Measurements from ENCODE around the gene TMEM233. TPM values are rescaled to one million over a fixed set of nuclear protein-coding genes. Genes with fewer than 3 reads are reported as not detected.

TMEM233 gene
- total and polyA plus RNA-seq, 9 of the 15 experiments (the other 6 are each of a cell fraction or from before 2014, with no cell fraction given), result 0.04 to 0.17 (median 0.07) TPM; not detected in 2

DNA sequence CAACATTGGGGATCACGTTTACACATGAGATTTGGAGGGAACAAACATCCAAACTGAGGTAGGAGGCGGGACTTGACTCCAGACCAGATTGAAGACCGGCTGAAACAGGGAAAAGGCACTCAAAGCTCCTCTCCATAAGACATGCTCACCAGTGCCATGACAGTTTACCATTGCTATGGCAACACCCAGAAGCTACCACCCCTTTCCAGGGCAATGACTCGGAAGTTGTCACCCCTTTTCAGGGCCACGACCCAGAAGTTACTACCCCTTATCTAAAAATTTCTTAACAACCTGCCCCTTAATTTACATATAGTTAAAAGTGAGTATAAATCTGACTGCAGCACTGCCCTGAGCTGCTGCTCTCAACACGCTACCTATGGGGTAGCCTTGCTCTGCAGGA lies 34.1 kb downstream of the TMEM233 start:
- TF ChIP-seq NR2C2 (CRISPR knock-in tag; IDR thresholded peaks at IDR 0.05), result no peak
- peak; percentile 45; the same call in 1 of the 2 replicates for TF ChIP-seq NR2C2 (tag; IDR thresholded peaks at IDR 0.05)
- peak; percentile 76 for TF ChIP-seq NR2C1 (IDR thresholded peaks at IDR 0.05)
- TF ChIP-seq NR2C1 (tag; IDR thresholded peaks at IDR 0.05), result peak; percentile 81
- TF ChIP-seq ZNF57 (CRISPR knock-in tag; IDR thresholded peaks at IDR 0.05), result no peak
- peak; percentile 52 for TF ChIP-seq GABPA (tag; conservative IDR thresholded peaks at IDR 0.05; ENCODE audit: low read depth)
- TF ChIP-seq RFX1 (IDR thresholded peaks at IDR 0.05), result peak; percentile 71
- Histone ChIP-seq H3K27ac (ENCODE audit: extremely low read depth, low read depth, low read length) (no peak overlapping the region), H3K27me3 (ENCODE audit: control insufficient read depth in 2 of 2, insufficient read depth in 2 of 2, low read length in 2 of 2) (peaks cover 0 to 3% of the 10 kb centered on the region in 2 experiments; a peak in 3 of 5 replicates), H3K9me1 (ENCODE audit: control insufficient read depth, insufficient read depth, low read length) (no peaks in the 10 kb centered on the region), H3K4me1 (replicated peaks in 1 of 2; ENCODE audit: control insufficient read depth in 2 of 2, insufficient read depth in 2 of 2, low read length in 2 of 2) (peaks cover 0 to 14% of the 10 kb centered on the region in 2 experiments; a peak in 2 of 5 replicates), H3K36me3 (ENCODE audit: control insufficient read depth, insufficient read depth, low read length) (no peaks in the 10 kb centered on the region), H4K20me1 (replicated peaks; ENCODE audit: control insufficient read depth, insufficient read depth, low read length) (no peaks in the 10 kb centered on the region), H3K4me2 (ENCODE audit: insufficient read depth, low read length) (no peak overlapping the region), H3K9me3 (replicated peaks; ENCODE audit: control insufficient read depth, insufficient read depth, low read depth, low read length) (no peaks in the 10 kb centered on the region), H2AFZ (ENCODE audit: low read depth, low read length) (no peak overlapping the region), H3K9ac (ENCODE audit: insufficient read depth in 1 of 2, low read depth in 2 of 2, low read length in 2 of 2) (no peak overlapping the region), H3K79me2 (ENCODE audit: control insufficient read depth, insufficient read depth, low read length) (no peaks in the 10 kb centered on the region), H3K4me3 (no peak overlapping the region)
- ATAC-seq (no peak), DNase-seq (ENCODE audit: extremely low read depth in 1 of 4, low spot score in 3 of 4) (no peak), FAIRE-seq (no peak)
- ChIA-PET CTCF (ENCODE audit: low intra/inter-chr PET ratio) (no interaction called here), POLR2A (no interaction called here)
- in situ Hi-C loops (cut with MboI), result no loop called here
- BruUV-seq (replicated peaks), result no TSS peak
- 20% methylated on average over 6 of the region's 6 CpGs for WGBS (ENCODE audit: insufficient coverage, low coverage, missing lambda C conversion rate)
- intact Hi-C loops (cut with micrococcal nuclease), result no loop called here

Data from K562 (cell line).